Astrocyte (in vitro differentiated cells and primary cell): ENCODE data around the gene ACTG1. TPM values are rescaled to one million over a fixed set of nuclear protein-coding genes. Genes with fewer than 3 reads are reported as not detected.

Experiments used
- DNase-seq: peaks from one replicate; pipeline ENCODE4 v3.0.0-alpha.2; 2010; ENCODE audit warnings: low read depth
- FAIRE-seq: peaks from 2 replicates; lab custom pipeline; 2011; peaks lifted over from hg19 to GRCh38; lab: Jason Lieb, UNC
- H2AFZ ChIP-seq: 2 replicates; pipeline ENCODE4 v1.6.0; 2012; ENCODE audit warnings: low read depth, low read length, inconsistent platforms
- H3K27ac ChIP-seq: 2 replicates; pipeline ENCODE4 v1.5.1; 2011; ENCODE audit warnings: low read depth, low read length, inconsistent platforms
- H3K27me3 ChIP-seq: 2 replicates; pipeline ENCODE4 v1.6.0; 2011; ENCODE audit warnings: low read length, inconsistent platforms; ENCODE audit not compliant: insufficient read depth
- H3K36me3 ChIP-seq: 2 replicates; pipeline ENCODE4 v1.5.1; 2011; ENCODE audit warnings: low read length, inconsistent platforms; ENCODE audit not compliant: insufficient read depth
- H3K4me1 ChIP-seq: 2 replicates; pipeline ENCODE4 v1.5.1; 2011; ENCODE audit warnings: low read length, inconsistent platforms; ENCODE audit not compliant: insufficient read depth
- H3K4me2 ChIP-seq: 2 replicates; pipeline ENCODE4 v1.6.0; 2012; ENCODE audit warnings: low read length, inconsistent platforms
- H3K4me3 ChIP-seq: 2 replicates; pipeline ENCODE4 v1.5.1; 2011; ENCODE audit warnings: low read depth, mild to moderate bottlenecking, low read length, inconsistent platforms; ENCODE audit not compliant: insufficient read depth
- H3K79me2 ChIP-seq: 2 replicates; pipeline ENCODE4 v1.6.0; 2012; ENCODE audit warnings: mild to moderate bottlenecking, low read length, inconsistent platforms; ENCODE audit not compliant: insufficient read depth
- H3K9ac ChIP-seq: 2 replicates; pipeline ENCODE4 v1.6.0; 2012; ENCODE audit warnings: mild to moderate bottlenecking, low read length, inconsistent platforms
- H3K9me3 ChIP-seq: 2 replicates; pipeline ENCODE4 v1.5.1; 2012; ENCODE audit warnings: low read depth, mild to moderate bottlenecking, low read length, inconsistent platforms; ENCODE audit not compliant: insufficient read depth
- H4K20me1 ChIP-seq: 2 replicates; pipeline ENCODE4 v1.6.0; 2012; ENCODE audit warnings: low read length, inconsistent platforms; ENCODE audit not compliant: insufficient read depth
- H3K27ac Mint-ChIP-seq: one replicate; pipeline ENCODE4 v1.8.0; 2021; ENCODE audit warnings: mild to moderate bottlenecking, mixed read lengths; ENCODE audit not compliant: unreplicated experiment
- H3K27me3 Mint-ChIP-seq: one replicate; pipeline ENCODE4 v1.8.0; 2021; ENCODE audit warnings: low read depth, mixed read lengths; ENCODE audit not compliant: unreplicated experiment
- H3K36me3 Mint-ChIP-seq: one replicate; pipeline ENCODE4 v1.8.0; 2021; ENCODE audit warnings: low read depth, mixed read lengths; ENCODE audit not compliant: unreplicated experiment
- H3K4me1 Mint-ChIP-seq: one replicate; pipeline ENCODE4 v1.8.0; 2021; ENCODE audit warnings: low read depth, mixed read lengths; ENCODE audit not compliant: unreplicated experiment
- H3K4me3 Mint-ChIP-seq: one replicate; pipeline ENCODE4 v1.8.0; 2021; ENCODE audit warnings: mild to moderate bottlenecking, moderate library complexity, mixed read lengths; ENCODE audit not compliant: unreplicated experiment
- H3K9me3 Mint-ChIP-seq: one replicate; pipeline ENCODE4 v1.8.0; 2021; ENCODE audit warnings: mild to moderate bottlenecking, mixed read lengths; ENCODE audit not compliant: unreplicated experiment
- EZH2 ChIP-seq: IDR thresholded peaks from 2 replicates; pipeline ENCODE4 v1.6.1; 2012; ENCODE audit warnings: mild to moderate bottlenecking, low read length, inconsistent platforms; ENCODE audit not compliant: insufficient read depth
- total RNA-seq: library from RNA; stranded (reverse); gene quantifications from 2 replicates; pipeline ENCODE4 v1.2.1, GENCODE V29; 2021
- TF ChIP-seq, protein P1 (sequence below): IDR thresholded peaks from 2 replicates; pipeline ENCODE4 v1.5.1; 2011; ENCODE audit warnings: low read depth, mild to moderate bottlenecking, inconsistent platforms, low read length, moderate library complexity; ENCODE audit not compliant: insufficient read depth

ACTG1 gene
- total RNA-seq, 1 donor from 2014 or later, result 7,369 TPM

DNA sequence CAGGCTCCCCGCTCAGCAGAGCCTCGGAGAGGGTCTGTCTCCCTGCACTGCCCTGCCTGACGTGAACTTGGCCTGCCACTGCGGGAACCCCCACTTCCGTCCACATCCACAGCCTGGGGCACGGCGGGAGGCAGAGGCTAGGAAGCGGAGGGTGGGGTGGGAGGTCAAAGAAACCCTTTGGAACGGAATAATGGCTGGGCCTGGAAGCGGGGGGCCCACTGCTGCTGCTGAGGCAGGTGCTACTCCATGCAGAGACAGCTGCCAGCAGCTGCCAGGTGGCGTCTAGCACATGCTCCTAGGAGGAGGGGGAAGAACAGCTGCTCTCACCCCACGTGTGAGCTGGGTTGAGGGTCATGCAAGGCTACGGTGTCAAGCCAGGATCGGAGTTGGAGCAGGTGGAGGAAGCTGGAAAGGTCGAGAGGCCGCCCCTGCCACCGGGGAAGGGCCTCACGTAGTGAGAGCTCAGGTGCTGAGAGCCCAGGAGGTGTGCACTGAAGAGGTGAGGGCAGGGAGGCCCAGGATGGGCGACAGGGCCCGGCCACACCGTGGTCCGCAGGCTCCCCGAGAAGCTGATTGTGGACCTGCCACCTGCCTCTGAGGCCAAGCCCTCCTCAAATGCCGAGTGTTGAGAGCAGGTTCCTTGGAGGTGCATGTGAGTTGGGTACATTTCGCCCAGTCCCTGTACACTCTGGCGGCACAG, 25.4 kb upstream of the ACTG1 start:
- Histone ChIP-seq H3K27me3 (peaks cover 9% of the 10 kb centered on the region), H3K9me3 (no peaks in the 10 kb centered on the region), H3K9ac (no peak overlapping the region), H4K20me1 (peaks cover 16% of the 10 kb centered on the region), H3K27ac (no peak overlapping the region), H3K4me1 (peaks cover 4% of the 10 kb centered on the region), H2AFZ (no peak overlapping the region), H3K79me2 (no peaks in the 10 kb centered on the region), H3K36me3 (no peaks in the 10 kb centered on the region), H3K4me3 (no peak overlapping the region), H3K4me2 (no peak overlapping the region)
- Mint-ChIP-seq H3K27me3 (no peaks in the 10 kb centered on the region), H3K4me1 (no peaks in the 10 kb centered on the region), H3K4me3 (no peak overlapping the region), H3K36me3 (peaks cover 3% of the 10 kb centered on the region), H3K27ac (no peak overlapping the region), H3K9me3 (no peaks in the 10 kb centered on the region)
- FAIRE-seq (no peak), DNase-seq (no peak)
- TF ChIP-seq, protein P1, sequence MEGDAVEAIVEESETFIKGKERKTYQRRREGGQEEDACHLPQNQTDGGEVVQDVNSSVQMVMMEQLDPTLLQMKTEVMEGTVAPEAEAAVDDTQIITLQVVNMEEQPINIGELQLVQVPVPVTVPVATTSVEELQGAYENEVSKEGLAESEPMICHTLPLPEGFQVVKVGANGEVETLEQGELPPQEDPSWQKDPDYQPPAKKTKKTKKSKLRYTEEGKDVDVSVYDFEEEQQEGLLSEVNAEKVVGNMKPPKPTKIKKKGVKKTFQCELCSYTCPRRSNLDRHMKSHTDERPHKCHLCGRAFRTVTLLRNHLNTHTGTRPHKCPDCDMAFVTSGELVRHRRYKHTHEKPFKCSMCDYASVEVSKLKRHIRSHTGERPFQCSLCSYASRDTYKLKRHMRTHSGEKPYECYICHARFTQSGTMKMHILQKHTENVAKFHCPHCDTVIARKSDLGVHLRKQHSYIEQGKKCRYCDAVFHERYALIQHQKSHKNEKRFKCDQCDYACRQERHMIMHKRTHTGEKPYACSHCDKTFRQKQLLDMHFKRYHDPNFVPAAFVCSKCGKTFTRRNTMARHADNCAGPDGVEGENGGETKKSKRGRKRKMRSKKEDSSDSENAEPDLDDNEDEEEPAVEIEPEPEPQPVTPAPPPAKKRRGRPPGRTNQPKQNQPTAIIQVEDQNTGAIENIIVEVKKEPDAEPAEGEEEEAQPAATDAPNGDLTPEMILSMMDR, result no peak
- TF ChIP-seq EZH2, result no peak

- peaks cover 4% of the 10 kb centered on the region for H3K4me1 ChIP-seq
- no peaks in the 10 kb centered on the region for H3K36me3 ChIP-seq
- H3K27ac ChIP-seq, result no peak overlapping the region
- H3K27me3 ChIP-seq, result peaks cover 9% of the 10 kb centered on the region
- no peak overlapping the region for H3K4me3 ChIP-seq
- peaks cover 3% of the 10 kb centered on the region for H3K36me3 Mint-ChIP-seq
- DNase-seq (no peak), FAIRE-seq (no peak)
- H3K4me2 ChIP-seq, result peak overlapping the region; percentile 26
- no peak overlapping the region for H3K4me3 Mint-ChIP-seq
- no peaks in the 10 kb centered on the region for H3K9me3 ChIP-seq
- H3K27me3 Mint-ChIP-seq, result no peaks in the 10 kb centered on the region
- H4K20me1 ChIP-seq, result peaks cover 16% of the 10 kb centered on the region
- H3K4me1 Mint-ChIP-seq, result no peaks in the 10 kb centered on the region
- H3K79me2 ChIP-seq, result no peaks in the 10 kb centered on the region
- H2AFZ ChIP-seq, result no peak overlapping the region
- TF ChIP-seq EZH2, result peak; percentile 8
- TF ChIP-seq, protein P1, result no peak
- no peaks in the 10 kb centered on the region for H3K9me3 Mint-ChIP-seq
- no peak overlapping the region for H3K9ac ChIP-seq
- H3K27ac Mint-ChIP-seq, result no peak overlapping the region
Observed at GRCh38 chr17:81537343-81537855, 24.8 kb upstream of the ACTG1 start.
